ENCODE results near the gene SEC61B.

The SEC61B gene

DNA sequence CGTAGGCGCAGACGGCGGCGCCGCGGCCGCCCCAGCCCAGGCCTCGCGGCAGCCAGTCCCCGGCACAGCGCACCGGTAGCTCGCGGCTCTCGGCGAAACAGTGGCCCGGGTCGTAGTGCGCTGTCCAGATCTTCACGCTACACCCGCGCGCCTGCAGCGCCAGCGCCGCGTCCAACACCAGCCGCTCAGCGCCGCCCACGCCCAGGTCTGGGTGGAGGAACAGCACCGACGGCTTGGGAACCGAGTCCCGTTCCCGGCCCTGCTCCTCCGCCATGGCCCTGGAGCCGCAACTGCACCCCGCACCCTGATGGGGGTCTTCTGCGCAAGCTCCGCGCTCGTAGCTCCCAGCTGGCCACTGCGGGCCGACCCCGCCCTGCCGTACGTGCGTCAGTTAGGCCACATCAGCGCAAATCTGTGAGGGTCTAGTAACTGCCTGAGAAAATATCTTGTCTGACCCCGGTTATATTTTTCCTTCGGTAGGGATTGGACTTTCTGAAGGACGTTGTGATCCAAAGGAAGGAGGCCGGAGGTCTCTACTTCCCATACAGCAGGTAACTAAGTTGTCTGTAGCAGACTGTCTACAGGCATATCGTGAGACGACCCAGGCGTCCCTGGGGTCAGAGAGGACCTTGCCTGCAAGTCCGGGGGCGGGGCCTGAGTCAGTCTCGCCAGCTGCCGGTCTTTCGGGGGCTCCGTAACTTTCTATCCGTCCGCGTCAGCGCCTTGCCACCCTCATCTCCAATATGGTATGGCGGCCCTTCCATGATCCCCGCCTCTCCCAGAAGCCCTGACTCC is at the start of gene SEC61B, which contains the start of gene ALG2:
Gene SEC61B (plus strand): TSS at position 662 of the 795 bp plus-strand sequence. CDS start 82 bp downstream, at position 744.
Gene ALG2 (minus strand): TSS at position 322 of the 795 bp plus-strand sequence. CDS start 48 bp downstream, at position 274.
- DNase-seq = peak; percentile 97

DNA sequence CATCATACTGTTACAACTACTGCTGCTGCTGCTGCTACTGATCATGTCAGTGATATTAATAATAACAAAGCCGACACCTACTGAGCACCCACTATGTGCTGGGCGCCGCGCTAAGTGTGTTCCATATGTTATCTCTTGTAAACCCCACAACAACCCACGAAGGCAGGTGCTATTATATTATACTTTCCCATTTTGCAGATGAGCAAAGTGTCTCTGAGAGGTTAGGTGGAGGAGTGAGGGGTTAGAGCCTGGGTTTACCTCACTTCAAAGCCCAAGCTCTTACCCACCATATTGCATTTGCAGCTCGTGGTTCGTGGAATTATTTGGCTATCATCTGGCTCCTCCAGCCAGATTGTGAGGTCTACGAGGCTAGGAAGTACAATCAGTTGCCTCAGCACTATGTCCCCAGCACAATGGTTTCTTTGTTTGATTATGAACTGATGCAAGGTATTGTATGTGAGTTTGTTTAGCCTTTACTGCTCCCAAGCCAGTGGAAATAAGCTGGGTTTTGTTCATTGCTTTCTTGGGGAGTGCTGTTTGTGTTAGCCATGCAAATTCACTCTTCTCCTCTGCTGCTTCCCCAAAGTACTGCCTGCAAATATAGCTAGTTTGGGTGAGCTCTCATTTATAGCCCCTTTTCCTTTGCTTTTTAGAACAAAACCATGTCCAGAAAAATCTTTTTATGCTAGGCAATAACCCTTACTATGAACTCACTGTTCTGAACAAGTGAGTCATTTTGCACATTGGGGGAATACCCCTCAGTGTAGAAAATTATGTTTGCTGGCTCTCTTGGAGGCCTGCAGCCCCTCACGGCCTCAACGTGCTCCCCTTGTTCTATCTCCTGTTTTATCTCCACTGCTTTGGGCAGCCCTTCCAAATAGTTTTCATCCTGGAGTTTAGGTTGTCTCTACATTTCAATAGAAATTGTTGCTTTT is 48.2 kb upstream of the SEC61B start:
- no peak for DNase-seq

DNA sequence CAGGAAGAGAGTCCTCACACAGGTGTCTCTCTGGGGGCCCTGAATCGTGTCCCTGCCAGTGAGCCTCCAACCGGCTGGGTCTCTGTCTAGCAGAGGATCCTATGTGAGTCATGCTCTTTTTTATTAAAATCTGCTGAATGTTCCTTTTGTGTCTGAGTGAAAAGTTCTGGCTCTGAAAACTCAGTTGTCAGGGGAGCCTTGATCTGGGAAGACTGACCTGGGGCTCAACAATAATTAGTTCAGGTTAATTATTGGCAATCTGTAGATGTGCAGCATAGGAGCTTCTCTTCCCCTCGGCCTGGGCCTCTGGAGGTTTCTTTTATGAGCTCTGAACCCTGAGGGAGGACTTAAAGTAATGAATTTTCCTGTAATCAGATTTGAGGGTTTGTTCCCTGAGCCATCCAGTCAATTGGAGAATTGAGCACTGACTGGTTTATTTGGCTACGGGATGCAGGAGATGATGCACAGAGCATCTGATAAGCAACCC is 45.5 kb upstream of the SEC61B start:
- DNase-seq = no peak

DNA sequence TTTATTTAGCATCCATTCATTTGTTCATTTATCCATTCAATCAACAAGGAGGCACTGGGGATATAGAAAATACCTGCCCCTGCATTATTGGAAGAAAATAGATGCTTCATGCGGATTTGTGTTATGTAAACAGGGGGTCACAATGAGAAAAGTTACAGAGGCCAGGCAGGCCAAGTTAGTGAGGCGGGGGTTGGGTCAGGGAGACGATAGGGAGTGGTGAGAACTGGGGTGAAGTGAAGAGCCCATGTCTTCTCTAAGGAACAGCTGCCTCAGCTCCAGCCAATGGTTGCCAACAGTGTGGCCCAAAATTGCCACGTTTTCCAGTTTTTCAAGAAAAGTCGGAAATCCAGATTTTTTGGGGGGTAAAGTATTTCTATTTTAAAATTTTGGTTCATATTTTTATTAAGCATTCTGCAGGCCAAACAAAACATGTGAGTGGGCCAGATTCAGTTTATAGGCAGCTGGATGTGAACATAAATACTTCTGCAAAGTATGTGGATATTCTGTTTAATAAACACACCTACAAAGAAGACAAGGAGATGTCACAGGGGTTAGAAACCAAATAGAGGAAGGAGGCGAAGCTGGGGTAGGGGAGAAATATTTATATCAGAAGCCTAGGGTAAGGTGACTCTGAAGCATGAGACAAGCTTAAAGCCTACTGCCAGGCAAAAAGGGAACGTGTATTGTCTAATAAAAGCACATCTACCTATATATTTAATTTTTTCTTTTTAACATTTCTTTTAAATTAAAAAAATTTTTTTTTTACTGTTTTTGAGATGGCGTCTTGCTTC is 44.3 kb upstream of the SEC61B start:
- no peak for DNase-seq

DNA sequence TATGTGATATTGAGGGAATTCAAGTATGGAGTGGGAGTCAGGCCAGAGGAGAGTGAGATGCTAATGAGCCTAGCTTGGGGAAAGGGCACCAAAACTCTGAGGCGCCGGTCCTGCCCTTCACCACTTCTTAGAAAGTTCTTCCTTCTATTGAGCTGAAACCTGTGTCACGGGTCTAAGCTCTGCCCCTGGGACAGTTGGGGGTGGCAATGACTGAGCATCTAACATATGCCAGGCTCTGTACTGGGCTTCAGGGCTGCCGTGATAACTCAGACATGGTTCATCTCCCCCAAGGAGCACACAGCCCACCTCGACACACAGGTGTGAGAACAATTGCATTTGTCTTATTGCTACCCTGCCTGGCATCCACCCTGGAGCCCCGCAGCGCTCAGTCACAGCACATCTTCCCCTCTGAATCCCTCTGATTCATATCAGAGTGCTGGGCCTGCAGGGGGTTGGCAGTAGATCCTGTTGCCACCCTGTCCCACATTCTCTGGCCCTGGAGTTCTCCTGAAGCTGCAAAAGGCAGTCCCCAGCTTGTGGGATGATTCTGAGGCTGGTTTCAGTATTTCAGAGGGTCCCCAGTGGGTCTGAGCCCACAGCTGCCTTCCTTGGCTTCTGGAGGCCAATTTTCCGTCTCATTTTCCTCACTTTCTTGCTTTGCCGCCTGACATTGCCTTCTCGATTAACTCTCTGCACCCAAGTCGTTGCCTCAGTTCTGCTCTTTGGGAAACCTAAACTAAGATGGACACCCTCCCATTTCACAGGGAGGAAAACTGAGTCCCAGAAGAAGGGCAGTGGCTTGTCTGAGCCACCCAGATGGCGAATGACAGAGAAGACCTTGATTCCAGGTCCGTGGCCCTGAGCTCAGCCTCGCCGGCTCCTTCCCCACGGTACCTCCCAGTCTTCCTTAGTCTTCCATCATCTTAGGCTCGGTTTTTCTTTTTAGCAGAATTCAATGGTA is 42.9 kb upstream of the SEC61B start:
- no peak for DNase-seq

DNA sequence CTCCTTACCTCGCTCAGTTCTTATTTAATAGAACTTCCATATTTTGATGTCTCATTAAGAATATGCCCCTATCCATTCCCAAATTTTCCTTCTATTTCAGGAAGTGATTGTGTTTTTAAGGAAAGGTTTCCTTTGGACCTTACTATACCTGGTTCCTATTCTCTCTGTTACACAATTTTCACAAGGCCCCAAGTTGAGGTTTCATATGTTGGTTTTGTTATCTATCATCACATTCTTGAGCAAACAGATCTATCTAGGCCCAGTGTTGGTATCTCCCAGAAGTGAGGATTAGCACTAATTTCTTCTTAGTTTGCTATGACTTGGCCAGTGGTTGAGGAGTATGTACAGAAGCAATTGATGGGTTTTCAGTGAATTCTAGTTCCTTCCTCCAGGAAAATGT is 41.9 kb upstream of the SEC61B start:
- DNase-seq = no peak

DNA sequence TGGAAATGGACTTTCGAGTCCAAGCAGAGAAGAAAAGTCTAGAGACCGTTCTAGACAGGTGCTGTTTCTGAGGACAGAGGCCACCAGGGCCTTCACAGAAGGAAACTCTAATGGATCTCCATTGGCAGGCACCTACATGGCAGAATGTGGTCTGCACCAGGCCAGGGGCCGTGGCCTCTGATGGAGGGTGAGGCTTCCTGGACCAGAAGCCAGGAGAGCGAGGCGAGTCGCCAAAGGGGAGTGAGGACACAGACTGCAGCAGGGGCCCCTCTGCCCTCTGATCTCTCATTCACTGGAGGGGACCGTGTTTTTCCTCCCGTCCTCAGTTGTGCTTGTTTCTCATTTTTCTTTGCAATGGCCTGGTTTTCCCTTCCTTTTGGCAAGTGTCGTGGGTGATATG is 41.4 kb upstream of the SEC61B start:
- no peak for DNase-seq

DNA sequence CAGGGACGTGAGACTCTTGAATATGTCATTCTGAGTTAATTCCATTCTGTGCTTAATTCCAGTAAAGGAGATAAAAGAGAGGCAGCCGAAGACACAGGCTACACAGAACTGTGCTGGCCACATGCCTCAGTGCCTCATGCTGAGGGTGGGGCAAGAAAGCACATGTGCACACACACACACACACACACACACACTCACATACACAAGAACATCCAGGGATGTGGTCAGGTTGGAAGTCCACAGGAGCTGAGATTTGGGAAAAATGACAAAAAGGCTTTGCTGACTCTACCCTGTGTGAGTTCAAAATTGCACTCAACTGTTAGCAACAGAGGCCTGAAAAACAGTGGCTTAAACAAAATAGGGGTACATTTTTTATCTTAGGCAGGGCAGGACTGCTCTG is 40.9 kb upstream of the SEC61B start:
- DNase-seq = no peak

DNA sequence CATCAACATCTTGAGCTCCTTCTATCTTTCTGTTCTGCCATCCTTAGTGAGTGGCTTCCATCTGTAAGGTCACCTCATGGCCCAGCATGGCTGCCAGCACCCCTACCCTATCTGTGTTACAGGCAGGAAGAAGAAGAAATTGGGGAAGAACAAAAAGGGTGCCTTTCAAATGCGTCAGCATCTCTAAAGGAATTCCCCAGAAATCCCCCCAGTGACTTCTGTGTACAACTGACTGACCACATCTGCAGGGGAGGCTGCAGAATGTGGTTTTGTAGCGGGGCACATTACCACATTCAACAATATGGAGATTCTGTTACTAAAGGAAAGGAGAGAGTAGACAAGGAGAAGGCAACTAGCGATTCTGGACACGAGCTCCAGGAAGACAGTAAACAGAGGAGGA is 40.5 kb upstream of the SEC61B start:
- DNase-seq = peak; percentile 62

DNA sequence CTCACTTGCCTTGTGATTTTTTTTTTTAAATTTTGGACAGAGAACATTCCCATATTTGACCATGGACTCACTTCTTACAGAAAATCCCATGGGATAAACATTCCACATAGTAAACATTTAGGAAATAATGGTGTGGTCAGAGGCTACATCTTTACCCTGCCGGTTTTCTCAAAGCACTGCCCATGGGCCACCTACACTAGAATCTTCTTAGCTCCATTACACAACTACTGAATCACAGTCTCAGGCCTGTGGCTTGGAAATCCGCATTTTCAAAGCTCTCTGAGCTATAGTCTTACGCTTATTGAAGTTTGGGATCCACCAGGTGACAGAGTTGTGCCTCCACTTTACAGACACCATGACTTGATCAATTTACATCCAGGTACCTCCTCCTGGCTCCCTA is 39.7 kb upstream of the SEC61B start:
- DNase-seq = no peak

DNA sequence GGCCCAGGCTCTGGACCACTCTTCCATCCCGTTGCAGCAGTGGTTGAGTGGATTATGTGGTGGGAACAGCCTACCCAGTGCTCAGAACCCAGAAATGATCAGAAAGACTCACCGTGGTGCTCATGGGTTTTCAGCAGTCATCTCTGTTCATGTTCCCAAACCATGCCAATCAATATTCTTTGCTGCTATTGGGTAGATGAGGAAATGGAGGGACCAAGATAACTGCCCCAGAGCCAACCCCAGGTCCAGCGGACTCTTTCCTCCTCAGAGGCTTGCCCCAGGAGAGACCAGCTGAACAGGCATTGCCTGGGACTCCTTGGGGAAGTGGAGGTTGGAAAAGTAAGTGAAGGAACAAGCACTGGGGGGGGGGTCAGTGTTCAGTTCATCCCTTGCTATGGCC is 38.5 kb upstream of the SEC61B start:
- DNase-seq = no peak

DNA sequence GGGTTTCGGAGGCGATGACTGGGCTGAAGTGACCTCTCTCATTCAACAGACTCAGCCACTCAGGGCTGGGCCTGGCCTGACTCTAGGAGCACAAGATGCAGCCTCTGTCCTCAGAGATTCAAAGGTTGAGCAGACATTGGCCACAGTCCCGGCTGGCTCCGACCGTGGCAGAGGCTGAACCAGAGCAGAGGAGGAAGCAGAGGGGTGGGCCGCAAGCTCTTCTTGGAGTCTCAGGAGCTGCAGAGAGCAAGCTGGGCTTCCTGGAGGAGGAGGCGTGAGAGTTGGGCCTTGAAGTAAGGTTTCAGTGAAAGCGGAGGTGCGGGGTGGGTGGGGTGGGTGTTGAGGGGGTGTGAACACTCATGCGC is 38.0 kb upstream of the SEC61B start:
- no peak for DNase-seq

DNA sequence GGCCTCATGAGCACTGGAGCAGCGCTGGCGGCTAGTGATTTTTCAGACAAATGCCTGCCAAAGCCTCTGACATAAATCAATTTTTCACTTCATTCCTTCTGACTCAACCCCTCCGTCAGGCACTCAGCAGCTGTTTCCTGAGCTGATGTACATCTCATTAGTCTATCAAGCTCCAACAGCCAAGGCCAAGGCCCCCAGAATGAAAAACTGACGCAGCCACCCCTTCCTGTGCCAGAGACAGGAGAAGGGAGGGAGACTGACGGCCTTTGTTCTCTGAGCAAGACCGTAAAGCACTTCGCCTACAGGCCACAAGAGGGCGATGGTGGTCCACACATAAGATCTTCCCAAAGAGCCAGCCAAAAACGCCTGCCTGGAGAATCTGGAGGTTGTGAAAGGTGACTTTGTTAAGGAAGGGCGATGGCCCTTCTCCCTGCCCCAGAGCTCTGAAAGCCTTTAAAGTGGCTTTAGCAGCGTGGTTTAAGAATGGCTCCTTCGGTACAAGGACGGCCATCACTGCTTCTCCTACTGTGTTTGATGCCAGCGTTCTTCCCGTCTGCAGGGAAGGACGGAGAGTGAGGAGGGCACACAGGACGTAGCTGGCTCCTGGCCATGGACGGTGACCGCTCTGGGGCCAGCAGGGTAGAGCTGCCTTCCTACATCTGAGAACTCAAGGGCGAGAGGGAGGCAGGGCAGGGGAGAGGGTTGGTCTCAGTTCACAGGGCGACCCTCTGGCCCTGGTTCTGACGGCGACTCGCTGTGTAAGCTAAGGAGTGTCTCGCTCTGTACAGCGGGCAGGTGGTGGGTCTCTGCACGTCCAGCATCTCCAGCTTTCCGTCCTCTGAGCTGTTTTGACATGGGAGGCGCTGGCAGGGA is 37.4 kb upstream of the SEC61B start:
- peak; percentile 90 for DNase-seq

DNA sequence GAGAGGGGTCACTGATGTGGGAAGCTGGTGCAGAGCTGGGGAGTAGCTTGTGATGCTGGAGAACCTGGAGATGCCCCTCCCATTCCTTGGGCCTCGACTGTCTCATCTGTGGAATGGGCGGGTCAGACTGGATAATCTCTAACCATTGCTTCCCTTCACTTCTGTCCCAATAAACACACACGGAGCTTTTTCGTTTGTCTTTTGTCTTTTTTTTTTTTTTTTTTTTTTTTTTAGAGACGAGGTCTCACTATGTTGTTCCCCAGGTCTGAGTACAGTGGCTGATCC is 36.8 kb upstream of the SEC61B start:
- DNase-seq = no peak

DNA sequence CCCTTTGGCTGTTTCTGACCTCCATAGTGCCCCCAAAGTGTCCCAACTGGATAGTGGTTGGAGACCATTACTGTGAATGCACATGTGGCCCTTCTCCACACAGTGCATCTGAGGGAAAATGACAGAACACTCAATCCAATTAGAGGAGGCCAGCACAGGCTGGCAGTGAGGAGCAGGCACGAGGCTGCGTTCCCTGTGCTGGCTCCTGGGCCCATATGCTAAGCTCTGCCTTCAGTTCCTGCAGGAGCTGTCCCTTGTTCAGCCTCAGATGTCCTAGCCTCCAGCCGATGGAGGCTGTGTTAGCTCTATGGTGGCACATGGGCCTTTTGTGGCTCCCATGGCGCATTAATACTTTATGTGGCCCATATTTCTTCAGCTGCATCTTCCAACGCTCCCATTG is 36.1 kb upstream of the SEC61B start:
- no peak for DNase-seq

DNA sequence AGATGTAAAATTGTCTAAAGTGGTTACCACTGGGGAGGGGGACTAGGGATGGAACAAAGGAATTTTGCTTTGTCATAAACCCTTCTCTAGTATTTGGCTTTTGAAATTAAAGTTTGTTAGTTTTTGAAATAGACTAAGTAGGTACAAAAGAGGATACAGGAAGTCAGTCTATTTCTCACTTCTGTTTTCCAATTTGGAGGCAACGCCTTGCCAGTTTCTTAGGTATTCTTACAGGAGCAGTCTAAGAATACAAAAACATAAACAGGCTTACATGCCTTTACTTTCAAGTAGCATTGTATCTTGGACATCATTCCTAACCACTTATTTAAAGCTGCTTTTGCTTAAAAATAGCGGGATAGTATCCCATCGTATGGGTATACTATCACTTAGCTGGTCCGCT is 34.8 kb upstream of the SEC61B start:
- no peak for DNase-seq

DNA sequence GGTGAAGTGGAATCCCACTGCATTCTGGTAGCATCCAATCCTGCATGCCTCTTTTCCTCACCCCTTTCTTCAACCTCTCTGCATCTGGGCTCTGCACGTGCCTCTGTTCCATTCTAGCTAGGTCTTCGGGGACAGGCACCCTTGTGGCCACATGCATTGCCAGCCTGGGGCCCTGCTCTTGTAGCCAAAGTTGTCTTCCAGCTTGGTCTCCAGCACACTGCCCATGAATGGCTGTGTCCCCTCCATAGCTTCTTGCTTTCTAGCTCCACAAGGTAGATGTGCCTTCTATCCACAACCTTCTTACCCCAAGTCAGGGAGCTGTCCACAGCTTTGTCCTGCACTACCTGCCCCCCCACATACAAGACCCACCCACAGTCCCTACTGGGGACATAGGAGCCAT is 32.9 kb upstream of the SEC61B start:
- no peak for DNase-seq

DNA sequence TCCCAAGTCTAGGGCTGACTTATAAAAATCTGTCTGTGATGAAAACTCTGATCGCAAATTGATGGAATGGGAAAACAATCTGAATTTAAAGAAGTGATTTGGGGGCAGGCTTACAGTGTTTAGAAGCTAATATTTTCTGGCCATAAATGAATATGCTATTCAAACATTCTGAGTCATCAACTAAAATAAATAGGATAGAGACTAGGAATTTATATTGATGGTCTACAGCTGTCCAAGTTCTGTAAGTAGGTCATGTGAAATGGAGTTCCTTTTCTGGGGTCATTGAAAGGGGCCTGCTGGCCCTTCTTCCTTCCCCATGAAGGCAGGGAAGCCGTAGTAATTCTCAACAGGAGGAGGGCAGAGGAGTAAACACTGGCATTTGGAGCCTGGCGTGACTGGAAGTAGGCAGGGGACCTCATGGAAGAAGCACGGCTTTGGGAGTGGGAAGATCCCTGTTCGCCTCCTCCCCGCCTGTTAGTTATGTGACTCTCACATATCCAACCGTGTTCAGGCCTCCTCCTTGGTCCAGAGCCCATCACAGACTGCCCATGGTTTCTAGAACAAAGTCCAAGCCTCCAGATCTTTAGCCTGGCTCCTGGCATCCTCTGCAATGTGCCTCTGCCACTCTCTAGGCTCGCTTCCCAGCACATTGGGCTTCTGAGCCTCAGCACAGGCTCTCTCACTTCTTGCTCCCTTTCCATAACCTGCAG is 32.0 kb upstream of the SEC61B start:
- DNase-seq = no peak

DNA sequence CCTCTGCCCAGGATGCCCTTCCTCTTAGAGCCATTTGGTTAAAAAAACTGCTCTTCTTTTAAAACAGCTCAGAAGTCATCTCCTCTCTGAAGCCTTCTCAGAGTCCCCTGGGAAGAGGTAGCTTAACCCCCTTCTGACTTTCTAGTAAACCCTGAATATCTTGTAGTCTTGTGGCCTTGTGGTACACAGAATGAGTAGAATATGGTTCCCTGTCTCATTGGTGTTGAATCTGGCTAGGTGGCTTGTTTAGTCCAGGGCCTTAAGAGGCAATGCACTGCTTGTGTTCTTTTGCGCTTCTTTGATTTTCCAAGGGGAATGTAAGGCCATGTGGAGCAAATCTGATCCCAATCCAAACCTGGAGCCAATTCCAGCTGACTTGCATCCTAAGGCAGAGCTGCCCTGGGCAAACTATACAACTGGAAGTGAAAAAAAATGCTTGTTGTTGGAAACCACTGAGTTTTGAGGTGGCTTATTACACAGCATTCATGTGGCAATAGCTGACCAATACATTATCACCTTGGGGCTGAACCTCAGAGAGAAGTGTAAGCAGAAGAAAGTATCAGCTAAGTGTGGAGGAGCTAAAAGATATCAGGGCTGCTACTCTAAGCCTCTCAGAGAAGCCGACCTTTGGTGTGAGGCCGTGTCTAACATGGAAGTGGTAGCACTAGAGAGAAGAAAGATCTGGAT is 31.3 kb upstream of the SEC61B start:
- DNase-seq = no peak
